Heart left ventricle (tissue), 16 donors: ENCODE data around the gene CEP131. TPM values are rescaled to one million over a fixed set of nuclear protein-coding genes. Genes with fewer than 3 reads are reported as not detected.

Experiments
- ATAC-seq, 4 donors: fragments of 200-7000 bp; cut with Tn5 transposase; one replicate each; pipeline ENCODE4 v1.9.1; 2020 to 2022; ENCODE audit warnings: moderate library complexity in 4 of 4, mild to moderate bottlenecking in 3 of 4, moderate number of reproducible peaks in 1 of 4
- DNase-seq, 5 donors: peaks; one replicate each; pipeline ENCODE4 v3.0.0-alpha.2; 2020
- H3K27ac ChIP-seq, 12 donors: fragments of 200-600 bp; sonication (generic) in 4 of 12; one replicate each; pipeline versions ENCODE4 v1.5.0 to v1.8.0; 2016 to 2022; ENCODE audit warnings: mild to moderate bottlenecking in 2 of 12
- H3K27me3 ChIP-seq, 9 donors: fragments of 200-600 bp; sonication (generic) in 2 of 9; one replicate each; pipeline versions ENCODE4 v1.5.1 to v1.8.0; 2016 to 2022; ENCODE audit warnings: mild to moderate bottlenecking in 3 of 9
- H3K36me3 ChIP-seq, 9 donors: fragments of 200-600 bp; sonication (generic) in 2 of 9; one replicate each; pipeline versions ENCODE4 v1.5.0 to v1.8.0; 2018 to 2022; ENCODE audit warnings: mild to moderate bottlenecking in 2 of 9
- H3K4me1 ChIP-seq, 12 donors: fragments of 200-600 bp; sonication (generic) in 4 of 12; one replicate each; pipeline versions ENCODE4 v1.5.0 to v1.8.0; 2016 to 2022; ENCODE audit warnings: mild to moderate bottlenecking in 3 of 12
- H3K4me3 ChIP-seq, 12 donors: fragments of 200-600 bp; sonication (generic) in 4 of 12; one replicate each; pipeline versions ENCODE4 v1.5.0 to v1.8.0; 2017 to 2022; ENCODE audit warnings: mild to moderate bottlenecking in 9 of 12, moderate library complexity in 4 of 12
- H3K9me3 ChIP-seq, 12 donors: fragments of 200-600 bp; sonication (generic) in 4 of 12; one replicate each; pipeline versions ENCODE4 v1.5.0 to v1.8.0; 2016 to 2022; ENCODE audit warnings: mild to moderate bottlenecking in 1 of 12
- POLR2A ChIP-seq, 2 donors: fragments of 450-650 bp; IDR thresholded peaks; one replicate each; pipeline ENCODE4 v1.6.1; 2017; ENCODE audit warnings: antibody characterized with exemption in 2 of 2, mild to moderate bottlenecking in 2 of 2, moderate library complexity in 2 of 2
- WGBS, 4 donors: extraction: QIAGEN DNeasy Blood & Tissue Kit in 2 of 4; methylation state at CpG; one replicate each; pipeline versions ENCODE4 v1.1.5 to v1.1.7; 2013 to 2018; 5-methylcytosine and 5-hydroxymethylcytosine counted together
- intact Hi-C, 10 donors: fragments of 100-400 bp; cut with DNase I; formaldehyde crosslinking; loops; one replicate each; pipeline versions ENCODE4 v1.11.1 to v1.14.2; 2022
- polyA plus RNA-seq, 2 donors: library from polyadenylated mRNA; stranded (reverse); fragments of 200-250 nt; gene quantifications; one replicate each; pipeline ENCODE4 v1.2.3, GENCODE V29; 2013
- total RNA-seq, 9 donors: library from RNA; depleted of rRNA in 2 of 9; stranded (reverse); fragments of >200 nt in 2 of 9; fragmentation: NEBNext Ultra II Directional in 3 of 9; extraction: Animal tissue kit (Norgen Biotek cat#: 25700) in 3 of 9; gene quantifications; one replicate each; pipeline versions ENCODE4 v1.1.0 to v1.2.4, GENCODE V29; 2016 to 2023
- TF ChIP-seq, protein P1 (sequence below), 12 donors: fragments of 200-600 bp; sonication (generic) in 4 of 12; IDR thresholded peaks; one replicate each; pipeline versions ENCODE4 v1.5.0 to v1.8.0; 2018 to 2022; ENCODE audit warnings: antibody characterized with exemption in 12 of 12, mild to moderate bottlenecking in 5 of 12
- donor health status: ischemic (EF 13 %, LVEDD 7.1; RV severe dilation, severe dysfunction).
- donor health status: healthy with polysubstance abuse.
- donor health status: DM: no; HTN: yes; CAD: no.
- donor health status: DM: no; HTN: no; CAD: no.
- donor health status: ischemic (EF 25% LVEDD 6.9; RV normal size, moderate dysfunction).
- donor health status: ischemic (EF 25% LVEDD 5.7; RV mildly dilated, moderate dysfunction).
- donor health status: healthy.
- donor health status: DM: yes; HTN: yes; CAD: no.
- donor health status: ischemic (EF 35%, LVEDD 5.7; RV mildly dilated, moderate dysfunction).
- donor health status: nonischemic (EF 11% LVEDD 7.7; RV severe dilation, severe dysfunction).
- donor health status: DM: yes; HTN: yes; CAD: no.
- donor health status: PGD.
- donor health status: ischemic (EF 29% LVEDD 5.4; RV normal size, mild dysfunction).
- donor health status: nonischemic (EF 23%, LVEDD 6.1; RV moderate dilation, normal function).

Gene CEP131
- total and polyA plus RNA-seq, 11 donors: 7.0 to 15.8 (median 8.9) TPM

DNA sequence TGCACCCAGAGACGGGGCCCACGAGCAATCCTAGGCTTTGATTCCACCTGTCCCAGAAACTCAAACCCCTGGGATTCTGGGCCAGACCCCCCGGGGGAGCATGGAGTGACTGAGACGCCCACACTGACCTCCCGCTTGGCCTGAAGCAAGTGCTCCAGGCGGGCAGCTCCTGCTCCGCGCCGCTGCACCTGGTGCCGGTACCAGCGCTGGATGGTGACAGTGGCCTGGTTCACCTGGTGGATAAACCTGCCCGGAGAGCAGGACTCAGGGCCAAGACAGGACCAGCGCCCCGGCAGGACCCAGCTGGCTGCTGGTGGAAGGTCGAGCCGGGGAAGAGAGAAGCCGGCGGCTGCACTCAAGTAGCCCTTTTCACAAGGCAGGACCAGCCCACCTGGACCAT is 22.6 kb downstream of the CEP131 start:
- intact Hi-C loops: loop anchor here in 4 of 10 donors (1.0 to 5.0 kb wide), 3 partner anchors 57 to 58 kb away; no protein-coding TSS in a partner anchor

GRCh38 chr17:81199482-81199830 is 23.3 kb downstream of the CEP131 start:
- H3K4me1 ChIP-seq: peaks cover 0 to 34% (median 12%) of the 10 kb centered on the region in 12 donors
- 93 to 96% (median 94%) methylated on average over 5 to 18 of the region's 18 CpGs for WGBS, 4 donors

More for the DNA sequence above, 22.6 kb downstream of the CEP131 start:
- WGBS, 4 donors: 92 to 95% (median 94%) methylated on average over 9 to 18 of the region's 18 CpGs
- H3K4me3 ChIP-seq: no peak overlapping the region
- DNase-seq (no peak), ATAC-seq (no peak)
- peaks cover 0 to 33% (median 3%) of the 10 kb centered on the region in 9 donors for H3K36me3 ChIP-seq
- H3K4me1 ChIP-seq: peaks cover 0 to 27% (median 11%) of the 10 kb centered on the region in 12 donors
- TF ChIP-seq POLR2A (IDR thresholded peaks at IDR 0.05): no peak
- TF ChIP-seq, protein P1, sequence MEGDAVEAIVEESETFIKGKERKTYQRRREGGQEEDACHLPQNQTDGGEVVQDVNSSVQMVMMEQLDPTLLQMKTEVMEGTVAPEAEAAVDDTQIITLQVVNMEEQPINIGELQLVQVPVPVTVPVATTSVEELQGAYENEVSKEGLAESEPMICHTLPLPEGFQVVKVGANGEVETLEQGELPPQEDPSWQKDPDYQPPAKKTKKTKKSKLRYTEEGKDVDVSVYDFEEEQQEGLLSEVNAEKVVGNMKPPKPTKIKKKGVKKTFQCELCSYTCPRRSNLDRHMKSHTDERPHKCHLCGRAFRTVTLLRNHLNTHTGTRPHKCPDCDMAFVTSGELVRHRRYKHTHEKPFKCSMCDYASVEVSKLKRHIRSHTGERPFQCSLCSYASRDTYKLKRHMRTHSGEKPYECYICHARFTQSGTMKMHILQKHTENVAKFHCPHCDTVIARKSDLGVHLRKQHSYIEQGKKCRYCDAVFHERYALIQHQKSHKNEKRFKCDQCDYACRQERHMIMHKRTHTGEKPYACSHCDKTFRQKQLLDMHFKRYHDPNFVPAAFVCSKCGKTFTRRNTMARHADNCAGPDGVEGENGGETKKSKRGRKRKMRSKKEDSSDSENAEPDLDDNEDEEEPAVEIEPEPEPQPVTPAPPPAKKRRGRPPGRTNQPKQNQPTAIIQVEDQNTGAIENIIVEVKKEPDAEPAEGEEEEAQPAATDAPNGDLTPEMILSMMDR (IDR thresholded peaks at IDR 0.05): no peak
- H3K9me3 ChIP-seq: no peaks in the 10 kb centered on the region
- H3K27me3 ChIP-seq: no peaks in the 10 kb centered on the region
- no peak overlapping the region for H3K27ac ChIP-seq

GRCh38 chr17:81198826-81199481 is 23.8 kb downstream of the CEP131 start:
- no peaks in the 10 kb centered on the region for H3K27me3 ChIP-seq
- WGBS, 4 donors: 87 to 93% (median 90%) methylated on average over 20 to 22 of the region's 22 CpGs
- no peaks in the 10 kb centered on the region for H3K9me3 ChIP-seq
- no peak overlapping the region for H3K27ac ChIP-seq
- no peak overlapping the region for H3K4me3 ChIP-seq
- peaks cover 0 to 39% (median 12%) of the 10 kb centered on the region in 12 donors for H3K4me1 ChIP-seq
- H3K36me3 ChIP-seq: peaks cover 0 to 33% (median 3%) of the 10 kb centered on the region in 9 donors
- no peak for ATAC-seq
- intact Hi-C loops: no loop called here
- no peak for DNase-seq
- TF ChIP-seq, protein P1 (IDR thresholded peaks at IDR 0.05): no peak
- no peak for TF ChIP-seq POLR2A (IDR thresholded peaks at IDR 0.05)

More at GRCh38 chr17:81199482-81199830, 23.3 kb downstream of the CEP131 start:
- no peak overlapping the region for H3K4me3 ChIP-seq
- no peak for TF ChIP-seq POLR2A (IDR thresholded peaks at IDR 0.05)
- TF ChIP-seq, protein P1 (IDR thresholded peaks at IDR 0.05): no peak
- DNase-seq (no peak), ATAC-seq (no peak)
- H3K9me3 ChIP-seq: no peaks in the 10 kb centered on the region
- H3K27me3 ChIP-seq: no peaks in the 10 kb centered on the region
- H3K27ac ChIP-seq: no peak overlapping the region
- intact Hi-C loops: no loop called here
- H3K36me3 ChIP-seq: peaks cover 0 to 33% (median 3%) of the 10 kb centered on the region in 9 donors

GRCh38 chr17:81197831-81198490 is 24.8 kb downstream of the CEP131 start:
- peak overlapping the region in 7 of 12 donors; percentile 33 to 71 (median 52) for H3K27ac ChIP-seq
- DNase-seq: no peak
- H3K9me3 ChIP-seq: no peaks in the 10 kb centered on the region
- peaks cover 0 to 43% (median 12%) of the 10 kb centered on the region in 12 donors for H3K4me1 ChIP-seq
- H3K27me3 ChIP-seq: no peaks in the 10 kb centered on the region
- WGBS, 4 donors: 89 to 93% (median 91%) methylated on average over 9 to 21 of the region's 21 CpGs
- no peak for ATAC-seq
- TF ChIP-seq, protein P1 (IDR thresholded peaks at IDR 0.05): no peak
- TF ChIP-seq POLR2A (IDR thresholded peaks at IDR 0.05): no peak
- intact Hi-C loops: no loop called here
- H3K4me3 ChIP-seq: peak overlapping the region in 7 of 12 donors; percentile 12 to 44 (median 31)
- peaks cover 0 to 35% (median 3%) of the 10 kb centered on the region in 9 donors for H3K36me3 ChIP-seq
